Measurements from ENCODE around the gene AMFR. TPM values are rescaled to one million over a fixed set of nuclear protein-coding genes. Genes with fewer than 3 reads are reported as not detected.

The AMFR gene
- total and polyA plus RNA-seq, 2 of the 13 experiments (the other 11 are each of a cell fraction or from before 2014, with no cell fraction given) = 52.9 to 108 TPM

DNA sequence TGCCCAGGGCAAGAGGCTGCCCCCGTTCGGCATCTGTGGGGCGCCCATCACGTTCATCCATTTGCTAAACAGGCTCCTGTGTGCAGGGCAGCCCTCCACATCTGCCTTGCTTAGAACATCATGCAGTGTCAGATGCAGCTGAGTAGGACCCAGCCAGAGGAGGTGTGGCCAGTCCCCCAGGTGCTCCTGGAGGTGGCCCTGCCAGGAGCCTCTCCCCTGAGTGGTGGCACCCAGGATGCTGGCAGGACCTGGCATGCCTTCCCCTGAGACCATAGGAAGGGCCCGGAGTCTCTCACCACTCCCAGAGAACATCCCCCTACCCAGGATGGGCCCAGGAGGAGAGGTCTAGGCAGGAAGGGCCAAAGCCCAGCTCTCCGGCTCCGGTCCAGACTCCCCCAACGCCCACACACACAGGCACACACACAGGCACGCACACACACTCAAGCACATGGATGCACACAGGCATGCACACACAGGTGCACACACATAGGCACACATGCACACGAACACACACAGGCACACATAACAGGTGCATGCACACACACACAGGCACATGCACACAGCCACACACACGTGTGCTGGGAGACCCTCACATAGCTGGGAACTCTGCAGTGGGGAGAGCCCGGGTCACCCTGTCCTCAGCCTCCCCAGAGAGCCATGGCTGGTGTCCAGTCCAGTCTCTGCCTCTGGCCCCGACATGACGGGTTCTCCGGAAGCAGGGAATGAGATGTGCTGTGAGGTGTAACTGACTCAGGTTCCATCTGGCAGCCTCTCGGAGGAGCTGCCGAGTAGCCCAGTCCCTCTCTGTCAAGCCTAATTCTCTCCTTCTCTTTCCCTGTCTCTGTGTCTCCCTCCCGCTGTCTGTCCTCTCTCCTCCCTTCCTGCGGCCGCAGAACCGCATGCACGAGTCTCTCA lies 74.6 kb downstream of the AMFR start:
- ChIA-PET POLR2A (no interaction called here), CTCF (ENCODE audit: low intra/inter-chr PET ratio, low total read pairs) (no interaction called here)
- H2AFZ ChIP-seq (ENCODE audit: low read length) = no peak overlapping the region
- WGBS (ENCODE audit: low lambda C conversion rate) = 62% methylated on average over 11 of the region's 22 CpGs
- H4K20me1 ChIP-seq (ENCODE audit: insufficient read depth, low read length) = no peaks in the 10 kb centered on the region
- no peak overlapping the region for H3K9ac ChIP-seq (ENCODE audit: insufficient read depth, low read depth, low read length)
- H3K79me2 ChIP-seq (ENCODE audit: insufficient read depth, low read length) = no peaks in the 10 kb centered on the region
- BruUV-seq (replicated peaks) = no TSS peak
- in situ Hi-C loops (cut with HindIII; ENCODE audit: extremely low pct_ligation_motif_present, low pct_unique_long_range_greater_than_20kb) (loop anchor here (10.0 kb wide), 1 partner anchor 56 kb away; no protein-coding TSS in a partner anchor), intact Hi-C loops (cut with micrococcal nuclease; ENCODE audit: unreplicated experiment) (no loop called here)
- no peak overlapping the region for H3K4me2 ChIP-seq (ENCODE audit: low read depth, low read length)
- H3K27ac ChIP-seq (ENCODE audit: extremely low read length, insufficient read depth, low read length) = no peak overlapping the region
- no peak overlapping the region for H3K4me3 ChIP-seq (replicated peaks in 1 of 3; ENCODE audit: insufficient read depth in 1 of 3, low read depth in 2 of 3, low read length in 3 of 3)
- FAIRE-seq (no peak), DNase-seq (ENCODE audit: low spot score) (no peak), ATAC-seq (no peak)
- H3K9me3 ChIP-seq (ENCODE audit: low read length) = no peaks in the 10 kb centered on the region
- peaks cover 14% of the 10 kb centered on the region for H3K4me1 ChIP-seq (ENCODE audit: insufficient read depth, low read length)
- H3K27me3 ChIP-seq (ENCODE audit: control insufficient read depth in 1 of 2, insufficient read depth in 2 of 2, low read length in 2 of 2) = peaks cover 5 to 28% of the 10 kb centered on the region in 2 experiments
- TF ChIP-seq, protein P1, sequence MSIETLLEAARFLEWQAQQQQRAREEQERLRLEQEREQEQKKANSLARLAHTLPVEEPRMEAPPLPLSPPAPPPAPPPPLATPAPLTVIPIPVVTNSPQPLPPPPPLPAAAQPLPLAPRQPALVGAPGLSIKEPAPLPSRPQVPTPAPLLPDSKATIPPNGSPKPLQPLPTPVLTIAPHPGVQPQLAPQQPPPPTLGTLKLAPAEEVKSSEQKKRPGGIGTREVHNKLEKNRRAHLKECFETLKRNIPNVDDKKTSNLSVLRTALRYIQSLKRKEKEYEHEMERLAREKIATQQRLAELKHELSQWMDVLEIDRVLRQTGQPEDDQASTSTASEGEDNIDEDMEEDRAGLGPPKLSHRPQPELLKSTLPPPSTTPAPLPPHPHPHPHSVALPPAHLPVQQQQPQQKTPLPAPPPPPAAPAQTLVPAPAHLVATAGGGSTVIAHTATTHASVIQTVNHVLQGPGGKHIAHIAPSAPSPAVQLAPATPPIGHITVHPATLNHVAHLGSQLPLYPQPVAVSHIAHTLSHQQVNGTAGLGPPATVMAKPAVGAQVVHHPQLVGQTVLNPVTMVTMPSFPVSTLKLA (IDR thresholded peaks at IDR 0.05) = peak; percentile 97
- TF ChIP-seq, protein P2, sequence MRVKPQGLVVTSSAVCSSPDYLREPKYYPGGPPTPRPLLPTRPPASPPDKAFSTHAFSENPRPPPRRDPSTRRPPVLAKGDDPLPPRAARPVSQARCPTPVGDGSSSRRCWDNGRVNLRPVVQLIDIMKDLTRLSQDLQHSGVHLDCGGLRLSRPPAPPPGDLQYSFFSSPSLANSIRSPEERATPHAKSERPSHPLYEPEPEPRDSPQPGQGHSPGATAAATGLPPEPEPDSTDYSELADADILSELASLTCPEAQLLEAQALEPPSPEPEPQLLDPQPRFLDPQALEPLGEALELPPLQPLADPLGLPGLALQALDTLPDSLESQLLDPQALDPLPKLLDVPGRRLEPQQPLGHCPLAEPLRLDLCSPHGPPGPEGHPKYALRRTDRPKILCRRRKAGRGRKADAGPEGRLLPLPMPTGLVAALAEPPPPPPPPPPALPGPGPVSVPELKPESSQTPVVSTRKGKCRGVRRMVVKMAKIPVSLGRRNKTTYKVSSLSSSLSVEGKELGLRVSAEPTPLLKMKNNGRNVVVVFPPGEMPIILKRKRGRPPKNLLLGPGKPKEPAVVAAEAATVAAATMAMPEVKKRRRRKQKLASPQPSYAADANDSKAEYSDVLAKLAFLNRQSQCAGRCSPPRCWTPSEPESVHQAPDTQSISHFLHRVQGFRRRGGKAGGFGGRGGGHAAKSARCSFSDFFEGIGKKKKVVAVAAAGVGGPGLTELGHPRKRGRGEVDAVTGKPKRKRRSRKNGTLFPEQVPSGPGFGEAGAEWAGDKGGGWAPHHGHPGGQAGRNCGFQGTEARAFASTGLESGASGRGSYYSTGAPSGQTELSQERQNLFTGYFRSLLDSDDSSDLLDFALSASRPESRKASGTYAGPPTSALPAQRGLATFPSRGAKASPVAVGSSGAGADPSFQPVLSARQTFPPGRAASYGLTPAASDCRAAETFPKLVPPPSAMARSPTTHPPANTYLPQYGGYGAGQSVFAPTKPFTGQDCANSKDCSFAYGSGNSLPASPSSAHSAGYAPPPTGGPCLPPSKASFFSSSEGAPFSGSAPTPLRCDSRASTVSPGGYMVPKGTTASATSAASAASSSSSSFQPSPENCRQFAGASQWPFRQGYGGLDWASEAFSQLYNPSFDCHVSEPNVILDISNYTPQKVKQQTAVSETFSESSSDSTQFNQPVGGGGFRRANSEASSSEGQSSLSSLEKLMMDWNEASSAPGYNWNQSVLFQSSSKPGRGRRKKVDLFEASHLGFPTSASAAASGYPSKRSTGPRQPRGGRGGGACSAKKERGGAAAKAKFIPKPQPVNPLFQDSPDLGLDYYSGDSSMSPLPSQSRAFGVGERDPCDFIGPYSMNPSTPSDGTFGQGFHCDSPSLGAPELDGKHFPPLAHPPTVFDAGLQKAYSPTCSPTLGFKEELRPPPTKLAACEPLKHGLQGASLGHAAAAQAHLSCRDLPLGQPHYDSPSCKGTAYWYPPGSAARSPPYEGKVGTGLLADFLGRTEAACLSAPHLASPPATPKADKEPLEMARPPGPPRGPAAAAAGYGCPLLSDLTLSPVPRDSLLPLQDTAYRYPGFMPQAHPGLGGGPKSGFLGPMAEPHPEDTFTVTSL (CRISPR knock-in tag; IDR thresholded peaks at IDR 0.05; ENCODE audit: borderline replicate concordance) = no peak
- H3K36me3 ChIP-seq (replicated peaks in 1 of 2; ENCODE audit: control insufficient read depth in 1 of 2, insufficient read depth in 2 of 2, low read length in 2 of 2) = no peaks in the 10 kb centered on the region
